Glutamatergic neuron (in vitro differentiated cells): ENCODE data around the gene SLC6A17. TPM values are rescaled to one million over a fixed set of nuclear protein-coding genes. Genes with fewer than 3 reads are reported as not detected.

Experiments used
- DNase-seq: peaks from one replicate; pipeline ENCODE4 v3.0.0; 2022
- H3K27ac Mint-ChIP-seq: one replicate; pipeline ENCODE4 v1.8.0; 2020; ENCODE audit warnings: mild to moderate bottlenecking, mixed read lengths, inconsistent platforms; ENCODE audit not compliant: unreplicated experiment
- H3K27me3 Mint-ChIP-seq: one replicate; pipeline ENCODE4 v1.8.0; 2020; ENCODE audit warnings: mild to moderate bottlenecking, moderate library complexity, mixed read lengths, inconsistent platforms; ENCODE audit not compliant: unreplicated experiment
- H3K36me3 Mint-ChIP-seq: one replicate; pipeline ENCODE4 v1.8.0; 2020; ENCODE audit warnings: mild to moderate bottlenecking, mixed read lengths, inconsistent platforms; ENCODE audit not compliant: unreplicated experiment
- H3K4me1 Mint-ChIP-seq: one replicate; pipeline ENCODE4 v1.8.0; 2020; ENCODE audit warnings: mild to moderate bottlenecking, low read depth, mixed read lengths, inconsistent platforms; ENCODE audit not compliant: unreplicated experiment
- H3K4me3 Mint-ChIP-seq: one replicate; pipeline ENCODE4 v1.8.0; 2020; ENCODE audit warnings: mild to moderate bottlenecking, mixed read lengths, inconsistent platforms; ENCODE audit not compliant: unreplicated experiment
- H3K9me3 Mint-ChIP-seq: one replicate; pipeline ENCODE4 v1.8.0; 2020; ENCODE audit warnings: mild to moderate bottlenecking, moderate library complexity, mixed read lengths, inconsistent platforms; ENCODE audit not compliant: unreplicated experiment
- CTCF ChIP-seq: fragments of 200-600 bp; sonication (generic); IDR thresholded peaks from one replicate; pipeline ENCODE4 v1.5.0; 2021; ENCODE audit not compliant: partially characterized antibody, unreplicated experiment
- long read RNA-seq: library from polyadenylated mRNA; unstranded; transcript quantifications from one replicate; pipeline ENCODE4 v2.0.0, GENCODE V29; 2020; ENCODE audit not compliant: unreplicated experiment
- total RNA-seq: library from RNA; stranded (reverse); fragmentation: NEBNext Ultra II Directional; extraction: Animal tissue kit (Norgen Biotek cat#: 25700); gene quantifications from one replicate; pipeline ENCODE4 v1.2.1, GENCODE V29; 2021; ENCODE audit not compliant: unreplicated experiment

SLC6A17 gene
- 6.4 TPM for total RNA-seq
- long read RNA-seq, result 0 reads

- peak; percentile 86 for DNase-seq
- Mint-ChIP-seq H3K4me1 (peaks cover 11% of the 10 kb centered on the region), H3K9me3 (peaks cover 14% of the 10 kb centered on the region), H3K27me3 (peaks cover 12% of the 10 kb centered on the region), H3K36me3 (peaks cover 4% of the 10 kb centered on the region), H3K4me3 (peak within 1 kb of the TSS; percentile 85), H3K27ac (peak within 1 kb of the TSS; percentile 45)
- peak; percentile 78 for TF ChIP-seq CTCF
These were observed at the start of gene SLC6A17 for GRCh38 chr1:110150330-110151174. SLC6A17 (plus strand) TSS chr1:110150494; CDS start chr1:110166930, 16,436 bp downstream.

DNA sequence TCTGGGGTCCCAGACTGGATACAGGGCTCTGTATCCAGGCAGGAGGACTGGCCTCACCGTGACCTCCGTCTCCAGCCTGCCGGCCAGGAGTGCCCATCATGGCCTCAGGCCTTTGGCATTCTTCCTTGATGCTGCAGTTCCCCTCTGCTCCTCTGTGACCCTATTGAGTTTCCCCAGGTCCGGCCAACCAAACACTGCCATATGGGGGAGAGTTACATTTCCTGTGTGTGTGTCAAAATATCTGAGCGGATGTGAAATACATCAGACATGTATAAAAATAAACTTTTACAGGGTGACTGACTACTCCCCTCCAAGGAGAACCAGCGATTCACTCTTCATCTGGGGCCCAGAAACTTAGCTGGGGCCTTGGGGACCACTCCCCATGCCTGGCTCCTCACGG lies 48.2 kb upstream of the SLC6A17 start:
- Mint-ChIP-seq H3K4me3 (no peak overlapping the region), H3K9me3 (no peaks in the 10 kb centered on the region), H3K36me3 (no peaks in the 10 kb centered on the region), H3K4me1 (peaks cover 3% of the 10 kb centered on the region), H3K27me3 (peaks cover 11% of the 10 kb centered on the region), H3K27ac (no peak overlapping the region)
- TF ChIP-seq CTCF, result no peak
- no peak for DNase-seq

- Mint-ChIP-seq H3K27ac (no peak overlapping the region), H3K36me3 (no peaks in the 10 kb centered on the region), H3K27me3 (peaks cover 9% of the 10 kb centered on the region), H3K4me1 (peaks cover 10% of the 10 kb centered on the region), H3K4me3 (no peak overlapping the region), H3K9me3 (peaks cover 3% of the 10 kb centered on the region)
- TF ChIP-seq CTCF, result peak; percentile 77
- peak; percentile 80 for DNase-seq
These were observed 44.0 kb upstream of the SLC6A17 start for GRCh38 chr1:110106013-110106941.

GRCh38 chr1:110107867-110108469 lies 42.3 kb upstream of the SLC6A17 start:
- peaks cover 3% of the 10 kb centered on the region for H3K9me3 Mint-ChIP-seq
- no peak for DNase-seq
- H3K27me3 Mint-ChIP-seq, result peaks cover 9% of the 10 kb centered on the region
- peaks cover 15% of the 10 kb centered on the region for H3K4me1 Mint-ChIP-seq
- no peak for TF ChIP-seq CTCF
- peak overlapping the region; percentile 1 for H3K4me3 Mint-ChIP-seq
- H3K27ac Mint-ChIP-seq, result no peak overlapping the region
- no peaks in the 10 kb centered on the region for H3K36me3 Mint-ChIP-seq
